Measurements from ENCODE around the gene ADAM12. TPM values are rescaled to one million over a fixed set of nuclear protein-coding genes. Genes with fewer than 3 reads are reported as not detected.

The ADAM12 gene
- total and polyA plus RNA-seq, 2 experiments from 2014 or later = 0.13 to 0.87 TPM

DNA sequence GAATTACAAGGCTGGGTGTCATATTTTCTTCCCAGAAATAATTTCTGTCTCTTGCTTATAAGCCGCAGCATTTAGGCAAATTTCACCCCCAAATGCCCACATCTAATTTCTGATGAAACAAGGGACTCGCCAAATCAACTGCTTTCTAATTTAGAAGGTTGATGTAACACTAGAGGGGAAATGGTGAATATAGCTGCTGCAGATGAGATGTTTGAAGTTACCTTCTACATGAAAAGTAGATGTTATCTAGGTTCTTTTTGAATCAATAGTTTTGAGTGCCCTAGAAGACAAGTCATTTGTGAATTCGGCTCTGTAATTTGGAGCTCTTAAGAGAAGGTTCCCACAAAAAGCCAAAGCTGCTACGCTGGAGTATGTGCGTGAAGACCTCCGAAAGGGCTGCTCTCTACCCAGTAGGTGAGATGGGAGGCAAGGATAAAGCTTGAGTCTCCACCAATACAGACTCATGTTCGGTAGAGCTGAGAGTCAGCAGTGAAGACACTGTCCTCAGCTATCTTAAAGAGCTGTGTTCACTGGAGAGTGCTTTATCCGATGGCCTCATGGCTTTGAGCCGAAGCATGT lies 392.5 kb downstream of the ADAM12 start (continued):
- TF ChIP-seq JUNB (IDR thresholded peaks at IDR 0.05; ENCODE audit: unreplicated experiment) (no peak), EZH2phosphoT487 (IDR thresholded peaks at IDR 0.05; ENCODE audit: unreplicated experiment) (no peak), POLR2AphosphoS5 (IDR thresholded peaks at IDR 0.05; ENCODE audit: low read depth) (no peak), CREB1 (CRISPR knock-in tag; IDR thresholded peaks at IDR 0.05; ENCODE audit: low read depth) (no peak), ZNF331 (CRISPR knock-in tag; IDR thresholded peaks at IDR 0.05; ENCODE audit: low read depth) (no peak), ZNF114 (CRISPR knock-in tag; IDR thresholded peaks at IDR 0.05) (no peak), EZH2 (IDR thresholded peaks at IDR 0.05; ENCODE audit: low read depth, unreplicated experiment) (no peak), STAT1 (IDR thresholded peaks at IDR 0.05; ENCODE audit: unreplicated experiment) (no peak), NANOG (IDR thresholded peaks at IDR 0.05; ENCODE audit: borderline replicate concordance) (no peak), ETS1 (IDR thresholded peaks at IDR 0.05) (no peak)
- TF ChIP-seq, protein P1, sequence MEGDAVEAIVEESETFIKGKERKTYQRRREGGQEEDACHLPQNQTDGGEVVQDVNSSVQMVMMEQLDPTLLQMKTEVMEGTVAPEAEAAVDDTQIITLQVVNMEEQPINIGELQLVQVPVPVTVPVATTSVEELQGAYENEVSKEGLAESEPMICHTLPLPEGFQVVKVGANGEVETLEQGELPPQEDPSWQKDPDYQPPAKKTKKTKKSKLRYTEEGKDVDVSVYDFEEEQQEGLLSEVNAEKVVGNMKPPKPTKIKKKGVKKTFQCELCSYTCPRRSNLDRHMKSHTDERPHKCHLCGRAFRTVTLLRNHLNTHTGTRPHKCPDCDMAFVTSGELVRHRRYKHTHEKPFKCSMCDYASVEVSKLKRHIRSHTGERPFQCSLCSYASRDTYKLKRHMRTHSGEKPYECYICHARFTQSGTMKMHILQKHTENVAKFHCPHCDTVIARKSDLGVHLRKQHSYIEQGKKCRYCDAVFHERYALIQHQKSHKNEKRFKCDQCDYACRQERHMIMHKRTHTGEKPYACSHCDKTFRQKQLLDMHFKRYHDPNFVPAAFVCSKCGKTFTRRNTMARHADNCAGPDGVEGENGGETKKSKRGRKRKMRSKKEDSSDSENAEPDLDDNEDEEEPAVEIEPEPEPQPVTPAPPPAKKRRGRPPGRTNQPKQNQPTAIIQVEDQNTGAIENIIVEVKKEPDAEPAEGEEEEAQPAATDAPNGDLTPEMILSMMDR (conservative IDR thresholded peaks at IDR 0.05; ENCODE audit: low read depth in 2 of 2) = no peak
- TF ChIP-seq, protein P2, sequence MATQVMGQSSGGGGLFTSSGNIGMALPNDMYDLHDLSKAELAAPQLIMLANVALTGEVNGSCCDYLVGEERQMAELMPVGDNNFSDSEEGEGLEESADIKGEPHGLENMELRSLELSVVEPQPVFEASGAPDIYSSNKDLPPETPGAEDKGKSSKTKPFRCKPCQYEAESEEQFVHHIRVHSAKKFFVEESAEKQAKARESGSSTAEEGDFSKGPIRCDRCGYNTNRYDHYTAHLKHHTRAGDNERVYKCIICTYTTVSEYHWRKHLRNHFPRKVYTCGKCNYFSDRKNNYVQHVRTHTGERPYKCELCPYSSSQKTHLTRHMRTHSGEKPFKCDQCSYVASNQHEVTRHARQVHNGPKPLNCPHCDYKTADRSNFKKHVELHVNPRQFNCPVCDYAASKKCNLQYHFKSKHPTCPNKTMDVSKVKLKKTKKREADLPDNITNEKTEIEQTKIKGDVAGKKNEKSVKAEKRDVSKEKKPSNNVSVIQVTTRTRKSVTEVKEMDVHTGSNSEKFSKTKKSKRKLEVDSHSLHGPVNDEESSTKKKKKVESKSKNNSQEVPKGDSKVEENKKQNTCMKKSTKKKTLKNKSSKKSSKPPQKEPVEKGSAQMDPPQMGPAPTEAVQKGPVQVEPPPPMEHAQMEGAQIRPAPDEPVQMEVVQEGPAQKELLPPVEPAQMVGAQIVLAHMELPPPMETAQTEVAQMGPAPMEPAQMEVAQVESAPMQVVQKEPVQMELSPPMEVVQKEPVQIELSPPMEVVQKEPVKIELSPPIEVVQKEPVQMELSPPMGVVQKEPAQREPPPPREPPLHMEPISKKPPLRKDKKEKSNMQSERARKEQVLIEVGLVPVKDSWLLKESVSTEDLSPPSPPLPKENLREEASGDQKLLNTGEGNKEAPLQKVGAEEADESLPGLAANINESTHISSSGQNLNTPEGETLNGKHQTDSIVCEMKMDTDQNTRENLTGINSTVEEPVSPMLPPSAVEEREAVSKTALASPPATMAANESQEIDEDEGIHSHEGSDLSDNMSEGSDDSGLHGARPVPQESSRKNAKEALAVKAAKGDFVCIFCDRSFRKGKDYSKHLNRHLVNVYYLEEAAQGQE (IDR thresholded peaks at IDR 0.05; ENCODE audit: unreplicated experiment) = no peak

- Histone ChIP-seq H3K36me3 (ENCODE audit: insufficient read depth) (no peaks in the 10 kb centered on the region), H3F3A (replicated peaks; ENCODE audit: low read depth) (no peaks in the 10 kb centered on the region), H3K27me3 (ENCODE audit: insufficient read depth) (no peaks in the 10 kb centered on the region), H3K4me3 (no peak overlapping the region), H3K4me1 (ENCODE audit: insufficient read depth) (peaks cover 4% of the 10 kb centered on the region; the same call in 1 of the 2 replicates), H3K27ac (ENCODE audit: low read depth) (no peak overlapping the region), H3K79me2 (replicated peaks; ENCODE audit: insufficient read depth) (no peaks in the 10 kb centered on the region), H3K9me2 (ENCODE audit: insufficient read depth) (no peaks in the 10 kb centered on the region), H4K20me1 (replicated peaks; ENCODE audit: insufficient read depth) (no peaks in the 10 kb centered on the region), H3K4me2 (no peak overlapping the region), H2AFZ (no peak overlapping the region)
- Mint-ChIP-seq H3K4me1 (peaks cover 4% of the 10 kb centered on the region; the same call in 2 of the 3 replicates), H3K36me3 (ENCODE audit: low read depth) (peaks cover 2% of the 10 kb centered on the region; the same call in 1 of the 3 replicates), H3K4me3 (no peak overlapping the region), H3K9me3 (peaks cover 12% of the 10 kb centered on the region; the same call in 2 of the 3 replicates), H3K27me3 (ENCODE audit: insufficient read depth, low read depth, poor library complexity) (no peaks in the 10 kb centered on the region), H3K27ac (no peak overlapping the region)
- ATAC-seq = no peak
- DNase-seq (ENCODE audit: low spot score) = no peak
- TF ChIP-seq ETS1 (IDR thresholded peaks at IDR 0.05) (no peak), STAT1 (IDR thresholded peaks at IDR 0.05; ENCODE audit: unreplicated experiment) (no peak), POLR2AphosphoS5 (IDR thresholded peaks at IDR 0.05; ENCODE audit: low read depth) (no peak)
- TF ChIP-seq, protein P1 (conservative IDR thresholded peaks at IDR 0.05; ENCODE audit: low read depth in 2 of 2) = no peak
These were observed 393.7 kb downstream of the ADAM12 start for GRCh38 chr10:125994601-125995000.
